ENCODE measurements around the gene GTF2A2.

GRCh38 chr15:59591356-59591755 lies 66.0 kb downstream of the GTF2A2 start:
- TF ChIP-seq POLR2A (IDR thresholded peaks at IDR 0.05) = no peak
- TF ChIP-seq CTCF (IDR thresholded peaks at IDR 0.05) = no peak
- TF ChIP-seq POLR2AphosphoS5 (IDR thresholded peaks at IDR 0.05) = no peak
